CD14-positive monocyte (primary cell): ENCODE results near the gene AQP2. TPM values are rescaled to one million over a fixed set of nuclear protein-coding genes. Genes with fewer than 3 reads are reported as not detected.

Experiments
- DNase-seq, 3 donors: peaks; one replicate each; pipeline ENCODE4 v3.0.0-alpha.2; 2011 to 2022
- H2AFZ ChIP-seq: 2 replicates; pipeline ENCODE4 v1.6.0; 2012; ENCODE audit warnings: mild to moderate bottlenecking, low read depth, low read length, inconsistent platforms; ENCODE audit not compliant: insufficient read depth, poor library complexity, severe bottlenecking
- H3K27ac ChIP-seq, 2 donors: 1 replicate in 1 of 2; 2 replicates in 1 of 2; pipeline ENCODE4 v1.5.1; 2012 to 2013; ENCODE audit warnings: low read length in 2 of 2, control low read depth in 1 of 2, inconsistent platforms in 1 of 2, low read depth in 1 of 2, mild to moderate bottlenecking in 1 of 2
- H3K27me3 ChIP-seq, 2 donors: one replicate each; pipeline versions ENCODE4 v1.6.0 to v1.6.1; 2011 to 2013; ENCODE audit warnings: low read length in 2 of 2; ENCODE audit not compliant: control insufficient read depth in 2 of 2, insufficient read depth in 2 of 2
- H3K36me3 ChIP-seq, 2 donors: replicated peaks in 1 of 2; 1 replicate in 1 of 2; 2 replicates in 1 of 2; pipeline versions ENCODE4 v1.5.1 to v1.6.1; 2012 to 2013; ENCODE audit warnings: low read length in 2 of 2, control low read depth in 1 of 2, inconsistent platforms in 1 of 2, mild to moderate bottlenecking in 1 of 2; ENCODE audit not compliant: insufficient read depth in 2 of 2, control insufficient read depth in 1 of 2
- H3K4me1 ChIP-seq, 2 donors: 1 replicate in 1 of 2; 2 replicates in 1 of 2; pipeline versions ENCODE4 v1.5.1 to v1.6.1; 2012 to 2013; ENCODE audit warnings: low read length in 2 of 2, control low read depth in 1 of 2, inconsistent platforms in 1 of 2, mild to moderate bottlenecking in 1 of 2, moderate library complexity in 1 of 2; ENCODE audit not compliant: insufficient read depth in 2 of 2, control insufficient read depth in 1 of 2
- H3K4me2 ChIP-seq: replicated peaks from 2 replicates; pipeline ENCODE3; 2012; ENCODE audit warnings: low read length, moderate library complexity, mild to moderate bottlenecking; ENCODE audit not compliant: poor library complexity, severe bottlenecking; ENCODE audit errors: extremely low read depth
- H3K4me3 ChIP-seq, 3 experiments: fragments of 200-600 bp in 1 of 3; sonication (generic) in 1 of 3; replicated peaks in 1 of 3; 1 replicate in 2 of 3; 2 replicates in 1 of 3; pipeline ENCODE4 v1.5.1; 2011 to 2013; ENCODE audit warnings: low read length in 3 of 3, mild to moderate bottlenecking in 3 of 3, control low read depth in 2 of 3, low read depth in 2 of 3, inconsistent platforms in 1 of 3, moderate library complexity in 1 of 3
- H3K79me2 ChIP-seq: 2 replicates; pipeline ENCODE4 v1.6.0; 2012; ENCODE audit warnings: mild to moderate bottlenecking, control low read depth, inconsistent platforms, low read length, moderate library complexity; ENCODE audit not compliant: insufficient read depth
- H3K9ac ChIP-seq: 2 replicates; pipeline ENCODE4 v1.6.0; 2017; ENCODE audit warnings: low read length, mild to moderate bottlenecking; ENCODE audit not compliant: insufficient read depth, poor library complexity, severe bottlenecking
- H3K9me3 ChIP-seq, 2 donors: replicated peaks in 1 of 2; 1 replicate in 1 of 2; 2 replicates in 1 of 2; pipeline versions ENCODE4 v1.5.1 to v1.6.1; 2012 to 2013; ENCODE audit warnings: low read length in 2 of 2, control low read depth in 1 of 2; ENCODE audit not compliant: control insufficient read depth in 1 of 2, insufficient read depth in 1 of 2
- H4K20me1 ChIP-seq: 2 replicates; pipeline ENCODE4 v1.6.0; 2012; ENCODE audit warnings: mild to moderate bottlenecking, low read length, control low read depth, moderate library complexity; ENCODE audit not compliant: insufficient read depth
- H3K27ac Mint-ChIP-seq, 7 donors: one replicate each; pipeline ENCODE4 v1.8.0; 2020; ENCODE audit warnings: mild to moderate bottlenecking in 7 of 7, mixed read lengths in 7 of 7, moderate library complexity in 6 of 7, inconsistent platforms in 2 of 7
- H3K27me3 Mint-ChIP-seq, 3 donors: one replicate each; pipeline ENCODE4 v1.8.0; 2021 to 2022; ENCODE audit warnings: low read depth in 3 of 3, mild to moderate bottlenecking in 3 of 3, mixed read lengths in 3 of 3, moderate library complexity in 3 of 3, inconsistent platforms in 1 of 3
- H3K36me3 Mint-ChIP-seq, 2 donors: one replicate each; pipeline ENCODE4 v1.8.0; 2020; ENCODE audit warnings: mixed read lengths in 2 of 2, inconsistent platforms in 1 of 2, mild to moderate bottlenecking in 1 of 2
- H3K4me1 Mint-ChIP-seq: one replicate; pipeline ENCODE4 v1.8.0; 2020; ENCODE audit warnings: mild to moderate bottlenecking, mixed read lengths
- H3K4me3 Mint-ChIP-seq, 2 donors: one replicate each; pipeline ENCODE4 v1.8.0; 2020; ENCODE audit warnings: mild to moderate bottlenecking in 2 of 2, mixed read lengths in 2 of 2, moderate library complexity in 1 of 2
- H3K9me3 Mint-ChIP-seq, 7 donors: one replicate each; pipeline ENCODE4 v1.8.0; 2020 to 2022; ENCODE audit warnings: mixed read lengths in 7 of 7, mild to moderate bottlenecking in 6 of 7, moderate library complexity in 6 of 7, inconsistent platforms in 2 of 7
- WGBS: methylation state at CpG from one replicate; pipeline ENCODE4 v1.1.5; 2013; ENCODE audit warnings: missing lambda C conversion rate; ENCODE audit not compliant: insufficient coverage; 5-methylcytosine and 5-hydroxymethylcytosine counted together
- intact Hi-C, 2 donors: fragments of 100-400 bp; cut with micrococcal nuclease; formaldehyde crosslinking; loops; one replicate each; pipeline versions ENCODE4 v1.15.0 to v1.15.1; 2023
- polyA plus RNA-seq, 3 donors: library from polyadenylated mRNA; depleted of rRNA in 1 of 3; unstranded in 2 of 3; stranded (reverse) in 1 of 3; fragments of 300-500 nt in 2 of 3; fragments of >200 nt in 1 of 3; fragmentation: Illumina TruSeq in 2 of 3; gene quantifications; 1 replicate in 2 of 3; 2 replicates in 1 of 3; pipeline ENCODE4 v1.2.3, GENCODE V29; 2012 to 2021
- TF ChIP-seq, protein P1 (sequence below): fragments of 200-600 bp; IDR thresholded peaks from one replicate; pipeline ENCODE4 v1.8.0; 2022; ENCODE audit warnings: antibody characterized with exemption, mild to moderate bottlenecking

Gene AQP2
- polyA plus RNA-seq, 3 donors: not detected

- intact Hi-C loops: no loop called here
- H3K27me3 ChIP-seq: peaks cover 49 to 95% of the 10 kb centered on the region in 2 donors
- H3K4me1 ChIP-seq: peaks cover 34 to 41% of the 10 kb centered on the region in 2 donors
- Mint-ChIP-seq H3K27ac (no peak overlapping the region), H3K4me3 (peak overlapping the region in 1 of 2 donors; percentile 73), H3K27me3 (peaks cover 91 to 97% (median 93%) of the 10 kb centered on the region in 3 donors), H3K9me3 (peaks cover 0 to 14% (median 0%) of the 10 kb centered on the region in 7 donors), H3K36me3 (peaks cover 0 to 6% of the 10 kb centered on the region in 2 donors), H3K4me1 (peaks cover 32% of the 10 kb centered on the region)
- H4K20me1 ChIP-seq: no peaks in the 10 kb centered on the region
- peaks cover 0 to 47% of the 10 kb centered on the region in 2 donors for H3K9me3 ChIP-seq
- H3K36me3 ChIP-seq: no peaks in the 10 kb centered on the region
- no peak overlapping the region for H3K27ac ChIP-seq
- H2AFZ ChIP-seq: no peak overlapping the region
- 60% methylated on average over 16 of the region's 21 CpGs for WGBS
- TF ChIP-seq, protein P1, sequence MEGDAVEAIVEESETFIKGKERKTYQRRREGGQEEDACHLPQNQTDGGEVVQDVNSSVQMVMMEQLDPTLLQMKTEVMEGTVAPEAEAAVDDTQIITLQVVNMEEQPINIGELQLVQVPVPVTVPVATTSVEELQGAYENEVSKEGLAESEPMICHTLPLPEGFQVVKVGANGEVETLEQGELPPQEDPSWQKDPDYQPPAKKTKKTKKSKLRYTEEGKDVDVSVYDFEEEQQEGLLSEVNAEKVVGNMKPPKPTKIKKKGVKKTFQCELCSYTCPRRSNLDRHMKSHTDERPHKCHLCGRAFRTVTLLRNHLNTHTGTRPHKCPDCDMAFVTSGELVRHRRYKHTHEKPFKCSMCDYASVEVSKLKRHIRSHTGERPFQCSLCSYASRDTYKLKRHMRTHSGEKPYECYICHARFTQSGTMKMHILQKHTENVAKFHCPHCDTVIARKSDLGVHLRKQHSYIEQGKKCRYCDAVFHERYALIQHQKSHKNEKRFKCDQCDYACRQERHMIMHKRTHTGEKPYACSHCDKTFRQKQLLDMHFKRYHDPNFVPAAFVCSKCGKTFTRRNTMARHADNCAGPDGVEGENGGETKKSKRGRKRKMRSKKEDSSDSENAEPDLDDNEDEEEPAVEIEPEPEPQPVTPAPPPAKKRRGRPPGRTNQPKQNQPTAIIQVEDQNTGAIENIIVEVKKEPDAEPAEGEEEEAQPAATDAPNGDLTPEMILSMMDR: no peak
- H3K4me3 ChIP-seq: no peak overlapping the region
- H3K79me2 ChIP-seq: no peaks in the 10 kb centered on the region
- no peak for DNase-seq
- no peak overlapping the region for H3K9ac ChIP-seq
- H3K4me2 ChIP-seq: no peak overlapping the region
Measured at GRCh38 chr12:49953961-49954846, 3.7 kb downstream of the AQP2 start.

DNA sequence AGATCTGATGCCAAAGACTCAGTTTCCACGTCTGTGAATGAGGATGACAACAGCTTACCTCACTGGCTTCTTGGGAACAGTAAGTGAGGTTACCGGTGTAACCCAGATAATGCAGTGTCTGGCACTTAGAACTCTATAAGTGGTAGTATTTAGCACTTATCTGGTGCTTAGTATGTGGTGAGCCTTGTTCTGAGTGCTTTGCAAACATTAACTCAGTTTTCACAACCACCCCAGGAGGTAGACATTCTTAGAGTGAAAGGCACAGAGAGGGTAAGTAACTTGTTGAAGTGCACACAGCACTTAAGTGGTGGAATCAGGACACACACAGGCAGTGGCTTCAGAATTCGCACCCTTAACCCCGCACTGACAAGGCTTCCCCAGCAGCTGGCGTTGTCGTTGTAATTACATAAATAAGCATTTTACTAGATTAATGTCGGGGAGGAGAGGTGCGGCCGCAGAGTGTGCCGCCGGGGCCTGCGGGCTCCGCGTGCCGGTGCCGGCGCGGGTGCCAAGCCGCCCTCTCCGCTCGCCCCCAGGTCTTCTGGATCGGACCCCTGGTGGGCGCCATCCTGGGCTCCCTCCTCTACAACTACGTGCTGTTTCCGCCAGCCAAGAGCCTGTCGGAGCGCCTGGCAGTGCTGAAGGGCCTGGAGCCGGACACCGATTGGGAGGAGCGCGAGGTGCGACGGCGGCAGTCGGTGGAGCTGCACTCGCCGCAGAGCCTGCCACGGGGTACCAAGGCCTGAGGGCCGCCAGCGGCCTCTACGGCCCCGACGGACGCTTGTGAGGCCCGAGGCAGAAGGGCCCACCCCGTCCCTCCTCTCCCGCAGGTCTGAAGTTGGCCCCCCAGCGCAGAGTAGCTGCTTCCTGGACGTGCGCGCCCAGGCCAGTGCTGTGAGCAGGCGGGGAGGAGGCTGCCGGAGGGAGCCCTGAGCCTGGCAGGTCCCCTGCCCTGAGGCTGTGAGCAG, 4.6 kb downstream of the AQP2 start:
- no peak overlapping the region for H3K27ac Mint-ChIP-seq
- peaks cover 0 to 14% (median 0%) of the 10 kb centered on the region in 7 donors for H3K9me3 Mint-ChIP-seq
- Histone ChIP-seq H3K4me1 (peaks cover 29 to 35% of the 10 kb centered on the region in 2 donors), H4K20me1 (no peaks in the 10 kb centered on the region), H3K4me2 (no peak overlapping the region), H3K79me2 (no peaks in the 10 kb centered on the region), H3K36me3 (no peaks in the 10 kb centered on the region), H3K27ac (no peak overlapping the region), H3K9me3 (peaks cover 0 to 56% of the 10 kb centered on the region in 2 donors), H2AFZ (no peak overlapping the region), H3K4me3 (no peak overlapping the region), H3K9ac (no peak overlapping the region), H3K27me3 (peaks cover 59 to 98% of the 10 kb centered on the region in 2 donors)
- peaks cover 92 to 100% (median 96%) of the 10 kb centered on the region in 3 donors for H3K27me3 Mint-ChIP-seq
- H3K36me3 Mint-ChIP-seq: peaks cover 0 to 6% of the 10 kb centered on the region in 2 donors
- TF ChIP-seq, protein P1: no peak
- WGBS: 13% methylated on average over 45 of the region's 53 CpGs
- DNase-seq: no peak
- peak overlapping the region in 1 of 2 donors; percentile 83 for H3K4me3 Mint-ChIP-seq
- intact Hi-C loops: no loop called here
- H3K4me1 Mint-ChIP-seq: peaks cover 27% of the 10 kb centered on the region
